AG09319 (cell line): Measurements from ENCODE around the gene KCNAB2.

ENCODE experiments used
- DNase-seq: peaks from one replicate; pipeline ENCODE4 v3.0.0-alpha.2; 2010; ENCODE audit warnings: low read depth; ENCODE audit errors: extremely low read depth
- CTCF ChIP-seq: IDR thresholded peaks from 2 replicates; pipeline ENCODE4 v1.5.1; 2011; ENCODE audit warnings: low read depth, mild to moderate bottlenecking, inconsistent platforms, low read length, moderate library complexity

The KCNAB2 gene

GRCh38 chr1:6133146-6133895 is 87.6 kb downstream of the KCNAB2 start:
- no peak for DNase-seq
- no peak for TF ChIP-seq CTCF

- no peak for DNase-seq
- TF ChIP-seq CTCF, result no peak
Measured at GRCh38 chr1:6134206-6134605, 88.5 kb downstream of the KCNAB2 start.

- no peak for TF ChIP-seq CTCF
- no peak for DNase-seq
Measured at GRCh38 chr1:6134741-6135510, 89.2 kb downstream of the KCNAB2 start.

GRCh38 chr1:6136516-6137220 is 91.0 kb downstream of the KCNAB2 start:
- TF ChIP-seq CTCF, result no peak
- DNase-seq, result no peak

GRCh38 chr1:6137758-6138157 is 92.1 kb downstream of the KCNAB2 start:
- DNase-seq, result no peak
- TF ChIP-seq CTCF, result no peak

GRCh38 chr1:6140413-6140812 is 94.7 kb downstream of the KCNAB2 start:
- TF ChIP-seq CTCF, result no peak
- DNase-seq, result no peak

GRCh38 chr1:6141592-6141991 is 95.9 kb downstream of the KCNAB2 start:
- TF ChIP-seq CTCF, result no peak
- DNase-seq, result no peak
